B cell (primary cell): ENCODE results near the gene CCDC187. TPM values are rescaled to one million over a fixed set of nuclear protein-coding genes. Genes with fewer than 3 reads are reported as not detected.

ENCODE experiments used
- ATAC-seq: fragments of 200-7000 bp; cut with Tn5 transposase; one replicate; pipeline ENCODE4 v1.10.0; 2021; ENCODE audit warnings: low read depth, mild to moderate bottlenecking, moderate number of reproducible peaks, moderate library complexity
- CTCF ChIA-PET: fragments of 350-600 bp; sonication (Branson Sonifier 250); formaldehyde crosslinking; loops from one replicate; lab custom pipeline; 2021; ENCODE audit warnings: antibody characterized with exemption, inconsistent platforms; lab: Charles Lee
- POLR2A ChIA-PET: fragments of 350-600 bp; sonication (Branson Sonifier 250); formaldehyde crosslinking; loops from one replicate; lab custom pipeline; 2021; ENCODE audit warnings: antibody characterized with exemption; lab: Charles Lee
- DNase-seq: peaks from one replicate; pipeline ENCODE4 v3.0.0; 2013
- H2AFZ ChIP-seq: 2 replicates; pipeline ENCODE4 v1.6.1; 2012; ENCODE audit warnings: mild to moderate bottlenecking, low read depth, low read length; ENCODE audit not compliant: insufficient read depth, poor library complexity, severe bottlenecking
- H3K27ac ChIP-seq, 2 donors: 1 replicate in 1 of 2; 2 replicates in 1 of 2; pipeline ENCODE4 v1.5.1; 2012 to 2013; ENCODE audit warnings: low read length in 2 of 2, mild to moderate bottlenecking in 2 of 2, moderate library complexity in 1 of 2
- H3K27me3 ChIP-seq, 4 experiments: fragments of 200-600 bp in 1 of 4; sonication (generic) in 1 of 4; replicated peaks in 1 of 4; 1 replicate in 2 of 4; 2 replicates in 2 of 4; pipeline versions ENCODE4 v1.6.1 to v1.7.0; 2013 to 2016; ENCODE audit warnings: low read length in 3 of 4, mild to moderate bottlenecking in 2 of 4, mixed read lengths in 1 of 4, moderate library complexity in 1 of 4; ENCODE audit not compliant: insufficient read depth in 4 of 4, control insufficient read depth in 3 of 4; ENCODE audit errors: control extremely low read depth in 1 of 4
- H3K36me3 ChIP-seq, 2 experiments: replicated peaks in 1 of 2; 1 replicate in 1 of 2; 2 replicates in 1 of 2; pipeline versions ENCODE4 v1.6.1 to v1.7.1; 2013; ENCODE audit warnings: low read length in 1 of 2; ENCODE audit not compliant: insufficient read depth in 2 of 2, control insufficient read depth in 1 of 2; ENCODE audit errors: control extremely low read depth in 1 of 2, extremely low read depth in 1 of 2
- H3K4me1 ChIP-seq, 2 donors: fragments of 200-600 bp in 1 of 2; sonication (generic) in 1 of 2; 1 replicate in 1 of 2; 2 replicates in 1 of 2; pipeline versions ENCODE4 v1.5.1 to v1.6.1; 2013 to 2017; ENCODE audit warnings: low read length in 2 of 2; ENCODE audit not compliant: control insufficient read depth in 2 of 2, insufficient read depth in 2 of 2
- H3K4me2 ChIP-seq: replicated peaks from 2 replicates; pipeline ENCODE3; 2012; ENCODE audit warnings: mild to moderate bottlenecking, low read depth, low read length; ENCODE audit not compliant: poor library complexity, severe bottlenecking
- H3K4me3 ChIP-seq, 5 experiments: fragments of 200-600 bp in 1 of 5; sonication (generic) in 1 of 5; 1 replicate in 3 of 5; 2 replicates in 2 of 5; pipeline versions ENCODE4 v1.5.1 to v1.7.0; 2011 to 2016; ENCODE audit warnings: low read length in 4 of 5, mild to moderate bottlenecking in 4 of 5, low read depth in 2 of 5, control low read depth in 1 of 5, moderate library complexity in 1 of 5; ENCODE audit not compliant: insufficient read depth in 1 of 5; ENCODE audit errors: control extremely low read depth in 1 of 5, extremely low read depth in 1 of 5
- H3K79me2 ChIP-seq: fragments of 200-600 bp; sonication (generic); one replicate; pipeline ENCODE4 v1.6.0; 2016; ENCODE audit warnings: low read length; ENCODE audit not compliant: control insufficient read depth, insufficient read depth
- H3K9ac ChIP-seq: fragments of 200-600 bp; sonication (generic); 2 replicates; pipeline ENCODE4 v1.6.1; 2017; ENCODE audit warnings: mild to moderate bottlenecking, low read length, moderate library complexity
- H3K9me3 ChIP-seq, 3 donors: one replicate each; pipeline versions ENCODE4 v1.6.1 to v1.7.1; 2013; ENCODE audit warnings: low read length in 2 of 3; ENCODE audit not compliant: control insufficient read depth in 2 of 3, insufficient read depth in 1 of 3; ENCODE audit errors: control extremely low read depth in 1 of 3
- H4K20me1 ChIP-seq: 2 replicates; pipeline ENCODE4 v1.6.0; 2012; ENCODE audit warnings: mild to moderate bottlenecking, low read length; ENCODE audit not compliant: insufficient read depth, control insufficient read depth, poor library complexity, severe bottlenecking
- H3K27ac Mint-ChIP-seq: one replicate; pipeline ENCODE4 v1.8.0; 2021; ENCODE audit warnings: mixed read lengths
- H3K27me3 Mint-ChIP-seq: one replicate; pipeline ENCODE4 v1.8.0; 2021; ENCODE audit warnings: mixed read lengths
- H3K4me1 Mint-ChIP-seq: one replicate; pipeline ENCODE4 v1.8.0; 2021; ENCODE audit warnings: mixed read lengths
- H3K4me3 Mint-ChIP-seq: one replicate; pipeline ENCODE4 v1.8.0; 2021; ENCODE audit warnings: mixed read lengths
- H3K9me3 Mint-ChIP-seq: one replicate; pipeline ENCODE4 v1.8.0; 2022; ENCODE audit warnings: mixed read lengths; ENCODE audit not compliant: insufficient read depth
- CTCF ChIP-seq: fragments of 200-600 bp; IDR thresholded peaks from one replicate; pipeline ENCODE4 v1.8.0; 2022; ENCODE audit warnings: antibody characterized with exemption, mild to moderate bottlenecking
- EZH2 ChIP-seq: IDR thresholded peaks from 2 replicates; pipeline ENCODE4 v1.6.1; 2012; ENCODE audit warnings: borderline replicate concordance, low read depth, mild to moderate bottlenecking, moderate library complexity, low read length; ENCODE audit not compliant: insufficient read depth, poor library complexity, severe bottlenecking
- WGBS: methylation state at CpG from one replicate; pipeline ENCODE4 v1.1.5; 2013; ENCODE audit warnings: missing lambda C conversion rate; ENCODE audit not compliant: insufficient coverage; 5-methylcytosine and 5-hydroxymethylcytosine counted together
- intact Hi-C: fragments of 100-400 bp; cut with micrococcal nuclease; formaldehyde crosslinking; loops from one replicate; pipeline ENCODE4 v1.10.0; 2022
- polyA plus RNA-seq: library from polyadenylated mRNA; depleted of rRNA; stranded (reverse); fragments of >200 nt; gene quantifications from 2 replicates; pipeline ENCODE4 v1.2.3, GENCODE V29; 2012
- total RNA-seq, 2 donors: library from RNA; stranded (reverse); fragments of 120-200 nt in 1 of 2; gene quantifications; 1 replicate in 1 of 2; 2 replicates in 1 of 2; pipeline versions ENCODE4 v1.2.3 to v1.2.4, GENCODE V29; 2013 to 2022

The CCDC187 gene
- total and polyA plus RNA-seq, 2 donors (not counting 1 experiment from before 2014, with no cell fraction given): 1.5 to 7.6 TPM

- no peak for DNase-seq
- Histone ChIP-seq H3K4me3 (no peak overlapping the region), H4K20me1 (no peaks in the 10 kb centered on the region), H3K79me2 (peaks cover 12% of the 10 kb centered on the region), H3K9ac (no peak overlapping the region), H3K4me1 (peaks cover 15 to 16% of the 10 kb centered on the region in 2 donors), H3K27me3 (peaks cover 0 to 14% (median 6%) of the 10 kb centered on the region in 4 experiments), H2AFZ (no peak overlapping the region), H3K4me2 (no peak overlapping the region), H3K27ac (no peak overlapping the region), H3K9me3 (no peaks in the 10 kb centered on the region), H3K36me3 (no peaks in the 10 kb centered on the region)
- H3K27ac Mint-ChIP-seq: no peak overlapping the region
- H3K4me3 Mint-ChIP-seq: no peak overlapping the region
- POLR2A ChIA-PET: no interaction called here
- ATAC-seq: no peak
- intact Hi-C loops: no loop called here
- TF ChIP-seq EZH2 (no peak), CTCF (no peak)
- 84% methylated on average over 46 of the region's 46 CpGs for WGBS
- no peaks in the 10 kb centered on the region for H3K9me3 Mint-ChIP-seq
- H3K4me1 Mint-ChIP-seq: peaks cover 5% of the 10 kb centered on the region
- H3K27me3 Mint-ChIP-seq: peaks cover 5% of the 10 kb centered on the region
- CTCF ChIA-PET: no interaction called here
These were observed 27.9 kb upstream of the CCDC187 start for GRCh38 chr9:136331556-136332481.

GRCh38 chr9:136331030-136331429 lies 27.1 kb upstream of the CCDC187 start:
- CTCF ChIA-PET: no interaction called here

More at GRCh38 chr9:136331030-136331429, 27.1 kb upstream of the CCDC187 start:
- Mint-ChIP-seq H3K27me3 (peaks cover 5% of the 10 kb centered on the region), H3K27ac (no peak overlapping the region), H3K4me1 (peaks cover 7% of the 10 kb centered on the region), H3K4me3 (no peak overlapping the region), H3K9me3 (no peaks in the 10 kb centered on the region)
- no peak overlapping the region for H3K4me3 ChIP-seq
- no peaks in the 10 kb centered on the region for H4K20me1 ChIP-seq
- H2AFZ ChIP-seq: no peak overlapping the region
- WGBS: 91% methylated on average over 13 of the region's 15 CpGs
- no peak overlapping the region for H3K9ac ChIP-seq
- TF ChIP-seq CTCF (no peak), EZH2 (no peak)
- POLR2A ChIA-PET: no interaction called here
- H3K4me1 ChIP-seq: peaks cover 22 to 23% of the 10 kb centered on the region in 2 donors
- peaks cover 12% of the 10 kb centered on the region for H3K79me2 ChIP-seq
- no peak for ATAC-seq
- no peaks in the 10 kb centered on the region for H3K9me3 ChIP-seq
- no peak overlapping the region for H3K4me2 ChIP-seq
- no peak for DNase-seq
- H3K27ac ChIP-seq: no peak overlapping the region
- intact Hi-C loops: no loop called here
- no peaks in the 10 kb centered on the region for H3K36me3 ChIP-seq
- H3K27me3 ChIP-seq: peaks cover 0 to 20% (median 10%) of the 10 kb centered on the region in 4 experiments
